Glutamatergic neuron (in vitro differentiated cells): ENCODE measurements around the gene MINK1. TPM values are rescaled to one million over a fixed set of nuclear protein-coding genes. Genes with fewer than 3 reads are reported as not detected.
"Not testable (repeated sequence)": the region's sequence is repeated elsewhere in the genome, so short reads cannot be mapped to it uniquely, and the experiment has no call there.

Experiments used
- DNase-seq: peaks from one replicate; pipeline ENCODE4 v3.0.0; 2022
- H3K27ac Mint-ChIP-seq: one replicate; pipeline ENCODE4 v1.8.0; 2020; ENCODE audit warnings: mild to moderate bottlenecking, mixed read lengths, inconsistent platforms; ENCODE audit not compliant: unreplicated experiment
- H3K27me3 Mint-ChIP-seq: one replicate; pipeline ENCODE4 v1.8.0; 2020; ENCODE audit warnings: mild to moderate bottlenecking, moderate library complexity, mixed read lengths, inconsistent platforms; ENCODE audit not compliant: unreplicated experiment
- H3K36me3 Mint-ChIP-seq: one replicate; pipeline ENCODE4 v1.8.0; 2020; ENCODE audit warnings: mild to moderate bottlenecking, mixed read lengths, inconsistent platforms; ENCODE audit not compliant: unreplicated experiment
- H3K4me1 Mint-ChIP-seq: one replicate; pipeline ENCODE4 v1.8.0; 2020; ENCODE audit warnings: mild to moderate bottlenecking, low read depth, mixed read lengths, inconsistent platforms; ENCODE audit not compliant: unreplicated experiment
- H3K4me3 Mint-ChIP-seq: one replicate; pipeline ENCODE4 v1.8.0; 2020; ENCODE audit warnings: mild to moderate bottlenecking, mixed read lengths, inconsistent platforms; ENCODE audit not compliant: unreplicated experiment
- H3K9me3 Mint-ChIP-seq: one replicate; pipeline ENCODE4 v1.8.0; 2020; ENCODE audit warnings: mild to moderate bottlenecking, moderate library complexity, mixed read lengths, inconsistent platforms; ENCODE audit not compliant: unreplicated experiment
- total RNA-seq: library from RNA; stranded (reverse); fragmentation: NEBNext Ultra II Directional; extraction: Animal tissue kit (Norgen Biotek cat#: 25700); gene quantifications from one replicate; pipeline ENCODE4 v1.2.1, GENCODE V29; 2021; ENCODE audit not compliant: unreplicated experiment
- TF ChIP-seq, protein P1 (sequence below): fragments of 200-600 bp; sonication (generic); IDR thresholded peaks from one replicate; pipeline ENCODE4 v1.5.0; 2021; ENCODE audit not compliant: partially characterized antibody, unreplicated experiment

MINK1 gene
- total RNA-seq, 1 donor from 2014 or later: 130 TPM

GRCh38 chr17:4860651-4861050, 27.5 kb downstream of the MINK1 start:
- TF ChIP-seq, protein P1, sequence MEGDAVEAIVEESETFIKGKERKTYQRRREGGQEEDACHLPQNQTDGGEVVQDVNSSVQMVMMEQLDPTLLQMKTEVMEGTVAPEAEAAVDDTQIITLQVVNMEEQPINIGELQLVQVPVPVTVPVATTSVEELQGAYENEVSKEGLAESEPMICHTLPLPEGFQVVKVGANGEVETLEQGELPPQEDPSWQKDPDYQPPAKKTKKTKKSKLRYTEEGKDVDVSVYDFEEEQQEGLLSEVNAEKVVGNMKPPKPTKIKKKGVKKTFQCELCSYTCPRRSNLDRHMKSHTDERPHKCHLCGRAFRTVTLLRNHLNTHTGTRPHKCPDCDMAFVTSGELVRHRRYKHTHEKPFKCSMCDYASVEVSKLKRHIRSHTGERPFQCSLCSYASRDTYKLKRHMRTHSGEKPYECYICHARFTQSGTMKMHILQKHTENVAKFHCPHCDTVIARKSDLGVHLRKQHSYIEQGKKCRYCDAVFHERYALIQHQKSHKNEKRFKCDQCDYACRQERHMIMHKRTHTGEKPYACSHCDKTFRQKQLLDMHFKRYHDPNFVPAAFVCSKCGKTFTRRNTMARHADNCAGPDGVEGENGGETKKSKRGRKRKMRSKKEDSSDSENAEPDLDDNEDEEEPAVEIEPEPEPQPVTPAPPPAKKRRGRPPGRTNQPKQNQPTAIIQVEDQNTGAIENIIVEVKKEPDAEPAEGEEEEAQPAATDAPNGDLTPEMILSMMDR: no peak
- Mint-ChIP-seq H3K4me3 (peak overlapping the region; percentile 45), H3K27me3 (peaks cover 5% of the 10 kb centered on the region), H3K27ac (no peak overlapping the region), H3K36me3 (no peaks in the 10 kb centered on the region), H3K4me1 (peaks cover 30% of the 10 kb centered on the region), H3K9me3 (no peaks in the 10 kb centered on the region)
- DNase-seq: no peak

GRCh38 chr17:4861052-4861451, 27.9 kb downstream of the MINK1 start:
- TF ChIP-seq, protein P1: no peak
- Mint-ChIP-seq H3K4me1 (peaks cover 29% of the 10 kb centered on the region), H3K36me3 (no peaks in the 10 kb centered on the region), H3K9me3 (no peaks in the 10 kb centered on the region), H3K27ac (no peak overlapping the region), H3K4me3 (no peak overlapping the region), H3K27me3 (peaks cover 5% of the 10 kb centered on the region)
- DNase-seq: no peak

DNA sequence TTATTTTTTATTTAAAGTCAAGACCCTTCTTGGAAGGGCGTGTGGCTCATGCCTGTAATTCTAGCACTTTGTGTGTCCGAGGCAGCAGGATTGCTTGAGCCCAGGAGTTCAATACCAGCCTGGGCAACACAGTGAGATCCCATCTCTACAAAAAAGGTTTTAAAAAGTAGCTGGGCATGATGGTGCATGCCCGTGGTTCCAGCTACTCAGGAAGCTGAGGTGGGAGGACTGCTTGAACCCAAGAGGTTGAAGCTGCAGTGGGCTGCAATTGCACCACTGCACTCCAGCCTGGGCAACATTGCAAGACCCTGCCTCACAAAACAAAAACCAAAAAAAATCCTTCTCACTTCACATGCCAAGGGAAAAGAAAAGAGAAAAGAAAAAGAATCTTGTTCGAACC, 29.6 kb downstream of the MINK1 start:
- no peak overlapping the region for H3K4me3 Mint-ChIP-seq
- H3K36me3 Mint-ChIP-seq: no peaks in the 10 kb centered on the region
- peaks cover 15% of the 10 kb centered on the region for H3K4me1 Mint-ChIP-seq
- H3K27me3 Mint-ChIP-seq: no peaks in the 10 kb centered on the region
- TF ChIP-seq, protein P1: no peak
- H3K9me3 Mint-ChIP-seq: no peaks in the 10 kb centered on the region
- no peak for DNase-seq
- H3K27ac Mint-ChIP-seq: no peak overlapping the region

DNA sequence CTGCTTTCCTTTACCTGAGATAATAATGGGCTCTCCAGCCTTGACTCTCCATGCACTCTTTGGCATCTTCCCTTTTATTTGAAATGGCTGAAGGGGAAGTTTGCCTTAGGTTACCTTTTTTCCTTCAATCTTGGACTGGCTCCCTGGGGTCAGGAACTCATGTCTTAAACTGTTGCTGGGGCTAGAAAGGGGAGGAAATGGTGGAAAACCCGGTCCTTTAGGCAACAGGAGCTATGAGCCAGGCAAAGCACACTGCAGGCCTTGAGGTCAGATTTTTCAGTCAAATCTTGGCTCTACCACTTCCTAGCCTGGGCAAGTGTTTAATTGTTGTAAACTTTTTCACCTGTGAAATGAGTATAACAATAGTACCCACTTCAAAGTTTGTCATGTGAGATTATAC, 30.2 kb downstream of the MINK1 start:
- no peak overlapping the region for H3K27ac Mint-ChIP-seq
- no peaks in the 10 kb centered on the region for H3K9me3 Mint-ChIP-seq
- no peak overlapping the region for H3K4me3 Mint-ChIP-seq
- TF ChIP-seq, protein P1: no peak
- peaks cover 1% of the 10 kb centered on the region for H3K27me3 Mint-ChIP-seq
- peaks cover 11% of the 10 kb centered on the region for H3K4me1 Mint-ChIP-seq
- DNase-seq: no peak
- no peaks in the 10 kb centered on the region for H3K36me3 Mint-ChIP-seq

DNA sequence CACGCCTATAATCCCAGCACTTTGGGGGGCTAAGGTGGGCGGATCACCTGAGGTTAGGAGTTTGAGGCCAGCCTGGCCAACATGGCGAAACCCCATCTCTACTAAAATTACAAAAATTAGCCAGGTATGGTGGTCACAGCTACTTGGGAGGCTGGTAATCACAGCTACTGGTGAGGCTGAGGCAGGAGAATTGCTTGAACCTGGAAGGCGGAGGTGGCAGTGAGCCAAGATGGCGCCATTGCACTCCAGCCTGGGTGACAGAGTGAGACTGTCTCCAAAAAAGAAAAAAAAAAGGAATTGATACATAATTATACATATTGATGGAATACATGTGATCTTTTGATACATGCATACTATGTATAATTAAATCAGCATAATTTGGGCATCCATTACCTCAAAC, 34.4 kb downstream of the MINK1 start:
- not testable (repeated sequence) for H3K36me3 Mint-ChIP-seq, H3K27ac Mint-ChIP-seq, H3K9me3 Mint-ChIP-seq, H3K4me3 Mint-ChIP-seq, DNase-seq, H3K4me1 Mint-ChIP-seq, H3K27me3 Mint-ChIP-seq

- not testable (repeated sequence) for H3K27ac Mint-ChIP-seq, DNase-seq, H3K36me3 Mint-ChIP-seq, H3K9me3 Mint-ChIP-seq, H3K27me3 Mint-ChIP-seq, H3K4me1 Mint-ChIP-seq, H3K4me3 Mint-ChIP-seq
These were observed 36.2 kb downstream of the MINK1 start for GRCh38 chr17:4869058-4869998.
